Activated CD8-positive, alpha-beta memory T cell treated with anti-CD3 and anti-CD28 coated beads, Interleukin-2, amount 10 ng/mL, durations not matched to agents 7 days and 5 days (primary cell): ENCODE measurements around the gene IDI1. TPM values are rescaled to one million over a fixed set of nuclear protein-coding genes. Genes with fewer than 3 reads are reported as not detected.
A peak's percentile ranks its signal among the peaks of the same experiment; 100 is the strongest.
"Not testable (repeated sequence)": the region's sequence is repeated elsewhere in the genome, so short reads cannot be mapped to it uniquely, and the experiment has no call there.

Source experiments
- ATAC-seq: fragments of 150-1000 bp; cut with Tn5 transposase; one replicate; pipeline ENCODE4 v1.10.0; 2021; ENCODE audit warnings: moderate library complexity
- CTCF ChIA-PET: fragments of 350-600 bp; sonication (Branson Sonifier 250); formaldehyde crosslinking; loops from one replicate; lab custom pipeline; 2021; ENCODE audit warnings: antibody characterized with exemption; lab: Charles Lee
- DNase-seq: peaks from one replicate; pipeline ENCODE4 v3.0.0-alpha.2; 2020
- H3K27ac Mint-ChIP-seq: one replicate; pipeline ENCODE4 v1.8.0; 2021; ENCODE audit warnings: mild to moderate bottlenecking, mixed read lengths
- H3K27me3 Mint-ChIP-seq: one replicate; pipeline ENCODE4 v1.8.0; 2021; ENCODE audit warnings: mixed read lengths
- H3K36me3 Mint-ChIP-seq: one replicate; pipeline ENCODE4 v1.8.0; 2021; ENCODE audit warnings: mild to moderate bottlenecking, mixed read lengths
- H3K4me1 Mint-ChIP-seq: one replicate; pipeline ENCODE4 v1.8.0; 2021; ENCODE audit warnings: mixed read lengths
- H3K4me3 Mint-ChIP-seq: one replicate; pipeline ENCODE4 v1.8.0; 2021; ENCODE audit warnings: mild to moderate bottlenecking, moderate library complexity, mixed read lengths
- H3K9me3 Mint-ChIP-seq: one replicate; pipeline ENCODE4 v1.8.0; 2022; ENCODE audit warnings: low read depth, mixed read lengths
- total RNA-seq, 2 experiments: library from RNA; stranded (reverse); gene quantifications; one replicate each; pipeline ENCODE4 v1.2.3, GENCODE V29; 2021

The IDI1 gene
- total RNA-seq, 2 experiments from 2014 or later, result 60.8 to 75.8 TPM

DNA sequence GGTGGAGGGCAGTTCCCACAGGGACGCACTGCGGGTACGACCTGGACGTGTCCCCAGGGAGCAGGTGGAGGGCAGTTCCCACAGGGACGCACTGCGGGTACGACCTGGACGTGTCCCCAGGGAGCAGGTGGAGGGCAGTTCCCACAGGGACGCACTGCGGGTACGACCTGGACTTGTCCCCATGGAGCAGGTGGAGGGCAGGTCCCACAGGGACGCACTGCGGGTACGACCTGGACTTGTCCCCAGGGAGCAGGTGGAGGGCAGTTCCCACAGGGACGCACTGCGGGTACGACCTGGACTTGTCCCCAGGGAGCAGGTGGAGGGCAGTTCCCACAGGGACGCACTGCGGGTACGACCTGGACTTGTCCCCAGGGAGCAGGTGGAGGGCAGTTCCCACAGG, 10.2 kb downstream of the IDI1 start:
- H3K27me3 Mint-ChIP-seq, H3K27ac Mint-ChIP-seq, ATAC-seq, CTCF ChIA-PET, H3K9me3 Mint-ChIP-seq, H3K4me3 Mint-ChIP-seq, DNase-seq: not testable (repeated sequence)
- Mint-ChIP-seq H3K4me1 (peaks cover 23% of the 10 kb centered on the region), H3K36me3 (peaks cover 32% of the 10 kb centered on the region)

DNA sequence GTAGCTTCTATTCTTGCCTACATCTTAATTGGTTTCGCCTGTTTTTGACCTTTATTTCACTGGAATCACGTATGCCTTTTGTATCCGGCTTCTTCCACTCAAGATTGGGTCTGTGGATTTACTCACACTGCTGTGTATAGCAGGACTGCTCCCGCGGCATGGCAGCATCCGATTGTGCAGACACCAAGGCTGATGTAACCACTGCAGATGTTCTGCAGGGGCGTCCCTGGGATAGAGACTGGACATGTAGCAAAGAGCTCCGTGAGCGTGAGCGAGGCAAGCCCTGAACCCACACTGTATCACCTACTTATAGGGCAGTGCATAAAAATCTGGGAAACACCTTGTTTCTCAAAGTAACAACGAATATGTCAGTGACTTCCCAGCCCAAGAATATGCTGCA, 11.8 kb downstream of the IDI1 start:
- Mint-ChIP-seq H3K27me3 (no peaks in the 10 kb centered on the region), H3K4me3 (no peak overlapping the region), H3K4me1 (peaks cover 12% of the 10 kb centered on the region), H3K27ac (no peak overlapping the region), H3K9me3 (no peaks in the 10 kb centered on the region), H3K36me3 (peaks cover 22% of the 10 kb centered on the region)
- DNase-seq (no peak), ATAC-seq (no peak)
- CTCF ChIA-PET, result interaction anchor here (1.1 kb wide), 1 partner anchor 13 kb away, joined by 3 read pairs; no protein-coding TSS in a partner anchor

DNA sequence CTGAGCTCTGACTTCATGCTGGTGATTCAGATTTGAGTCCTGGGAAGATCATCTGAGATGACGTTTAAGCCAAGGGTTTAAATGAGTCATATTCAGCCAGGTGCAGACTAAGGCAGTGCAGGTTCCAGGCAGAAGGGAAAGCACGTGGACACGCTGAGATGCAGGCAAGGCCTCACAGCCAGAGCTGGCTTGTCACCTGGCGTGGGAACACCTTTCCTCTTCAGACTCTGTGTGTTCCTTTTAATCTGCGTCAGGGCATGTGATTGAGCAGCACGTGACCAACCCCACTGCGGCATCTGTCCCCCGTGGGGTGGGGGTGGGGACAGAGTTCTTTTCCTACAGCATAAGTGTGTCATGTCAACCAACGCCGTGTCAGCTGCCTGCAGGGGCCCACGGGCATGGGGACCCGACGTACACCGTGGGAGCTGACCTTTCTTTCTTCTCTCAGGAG, 12.6 kb downstream of the IDI1 start:
- H3K4me3 Mint-ChIP-seq, result no peak overlapping the region
- peaks cover 23% of the 10 kb centered on the region for H3K36me3 Mint-ChIP-seq
- ATAC-seq (peak; percentile 61), DNase-seq (no peak)
- H3K27me3 Mint-ChIP-seq, result no peaks in the 10 kb centered on the region
- H3K9me3 Mint-ChIP-seq, result no peaks in the 10 kb centered on the region
- H3K4me1 Mint-ChIP-seq, result peaks cover 12% of the 10 kb centered on the region
- CTCF ChIA-PET, result interaction anchor here (1.1 kb wide), 1 partner anchor 14 kb away, joined by 3 read pairs; no protein-coding TSS in a partner anchor
- no peak overlapping the region for H3K27ac Mint-ChIP-seq

DNA sequence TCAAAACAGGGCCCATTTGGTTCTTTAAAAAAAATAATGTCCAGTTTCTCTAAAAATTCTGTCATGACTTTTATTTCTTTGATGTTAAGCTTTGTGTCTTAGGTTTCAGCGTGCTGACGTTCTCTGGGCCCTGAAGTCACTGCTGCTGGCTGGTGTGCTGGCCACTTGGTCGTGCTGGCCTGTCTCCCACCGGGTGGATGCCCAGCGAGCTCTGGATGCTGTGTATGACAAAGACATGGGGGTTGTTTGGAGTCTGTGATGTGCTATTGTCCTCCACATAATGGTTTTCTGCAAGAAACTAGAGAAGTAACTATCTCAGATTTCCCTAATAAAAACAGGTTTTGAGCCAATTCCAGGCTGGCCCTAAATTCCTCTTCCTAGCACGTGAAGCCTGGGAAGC, 13.7 kb downstream of the IDI1 start:
- CTCF ChIA-PET, result interaction anchor here (0.9 kb wide), 1 partner anchor 13 kb away, joined by 3 read pairs; no protein-coding TSS in a partner anchor
- DNase-seq (no peak), ATAC-seq (no peak)
- peaks cover 9% of the 10 kb centered on the region for H3K4me1 Mint-ChIP-seq
- H3K4me3 Mint-ChIP-seq, result no peak overlapping the region
- no peaks in the 10 kb centered on the region for H3K27me3 Mint-ChIP-seq
- H3K9me3 Mint-ChIP-seq, result no peaks in the 10 kb centered on the region
- H3K36me3 Mint-ChIP-seq, result peaks cover 13% of the 10 kb centered on the region
- no peak overlapping the region for H3K27ac Mint-ChIP-seq

DNA sequence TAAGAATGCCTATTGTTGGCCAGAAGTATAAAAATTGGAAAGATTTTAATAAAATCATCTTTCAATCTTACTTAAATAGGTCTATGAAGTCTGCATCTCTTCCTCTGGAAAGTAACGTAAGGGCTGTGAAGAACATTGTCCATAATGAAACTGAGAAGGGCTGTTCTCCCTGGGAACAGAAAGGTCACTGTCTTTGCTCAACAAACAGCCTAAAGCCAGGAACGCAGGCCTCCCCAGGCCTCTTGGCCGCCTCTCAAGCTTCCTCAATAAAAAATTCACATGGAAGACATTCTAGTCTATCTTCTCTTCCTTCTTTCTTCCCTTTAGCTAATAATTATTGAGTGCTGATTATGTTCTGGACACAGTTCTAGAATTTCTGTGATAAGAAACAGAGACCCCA, 14.2 kb downstream of the IDI1 start:
- DNase-seq (no peak), ATAC-seq (no peak)
- CTCF ChIA-PET, result interaction anchor here (0.9 kb wide), 1 partner anchor 13 kb away, joined by 3 read pairs; no protein-coding TSS in a partner anchor
- H3K9me3 Mint-ChIP-seq, result no peaks in the 10 kb centered on the region
- H3K27me3 Mint-ChIP-seq, result no peaks in the 10 kb centered on the region
- H3K4me1 Mint-ChIP-seq, result peaks cover 9% of the 10 kb centered on the region
- H3K4me3 Mint-ChIP-seq, result no peak overlapping the region
- peaks cover 11% of the 10 kb centered on the region for H3K36me3 Mint-ChIP-seq
- H3K27ac Mint-ChIP-seq, result no peak overlapping the region

DNA sequence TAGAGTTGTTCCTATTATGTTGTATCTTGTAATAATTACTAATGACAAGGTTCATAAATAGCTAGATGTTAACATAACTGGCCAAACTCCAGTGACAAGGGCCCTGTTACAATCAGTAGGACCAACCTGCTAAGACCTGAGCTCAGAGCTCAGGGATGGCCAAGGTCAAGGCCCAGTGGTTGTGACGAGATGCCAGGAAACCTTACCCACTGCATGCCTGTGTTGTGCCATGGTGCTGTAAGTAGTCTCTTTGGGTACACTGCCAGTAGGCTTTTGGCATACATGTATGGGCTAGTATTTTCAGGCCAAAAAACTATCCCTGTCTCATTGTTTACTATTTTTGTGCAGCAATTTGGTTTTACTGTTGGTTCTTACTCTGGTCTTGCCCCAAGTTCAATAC, 15.3 kb downstream of the IDI1 start:
- Mint-ChIP-seq H3K9me3 (no peaks in the 10 kb centered on the region), H3K27me3 (no peaks in the 10 kb centered on the region), H3K4me3 (no peak overlapping the region), H3K27ac (no peak overlapping the region), H3K4me1 (peaks cover 9% of the 10 kb centered on the region), H3K36me3 (peaks cover 11% of the 10 kb centered on the region)
- DNase-seq, result no peak
- CTCF ChIA-PET, result no interaction called here
- ATAC-seq, result no peak

GRCh38 chr10:1029838-1030237, 19.1 kb downstream of the IDI1 start:
- no peaks in the 10 kb centered on the region for H3K4me1 Mint-ChIP-seq
- H3K9me3 Mint-ChIP-seq, result no peaks in the 10 kb centered on the region
- H3K27ac Mint-ChIP-seq, result no peak overlapping the region
- H3K4me3 Mint-ChIP-seq, result no peak overlapping the region
- CTCF ChIA-PET, result interaction anchor here (1.1 kb wide), 1 partner anchor 10 kb away, joined by 3 read pairs; no protein-coding TSS in a partner anchor
- H3K27me3 Mint-ChIP-seq, result no peaks in the 10 kb centered on the region
- no peak for ATAC-seq
- H3K36me3 Mint-ChIP-seq, result peaks cover 7% of the 10 kb centered on the region
- DNase-seq, result no peak

GRCh38 chr10:1026578-1026977, 22.3 kb downstream of the IDI1 start:
- no peaks in the 10 kb centered on the region for H3K27me3 Mint-ChIP-seq
- no peak overlapping the region for H3K27ac Mint-ChIP-seq
- CTCF ChIA-PET, result no interaction called here
- H3K9me3 Mint-ChIP-seq, result no peaks in the 10 kb centered on the region
- peaks cover 7% of the 10 kb centered on the region for H3K36me3 Mint-ChIP-seq
- no peak for DNase-seq
- no peaks in the 10 kb centered on the region for H3K4me1 Mint-ChIP-seq
- no peak overlapping the region for H3K4me3 Mint-ChIP-seq
- no peak for ATAC-seq

- DNase-seq, result no peak
- no peaks in the 10 kb centered on the region for H3K27me3 Mint-ChIP-seq
- no peaks in the 10 kb centered on the region for H3K4me1 Mint-ChIP-seq
- H3K9me3 Mint-ChIP-seq, result no peaks in the 10 kb centered on the region
- H3K27ac Mint-ChIP-seq, result no peak within 1 kb of the TSS
- CTCF ChIA-PET, result interaction anchor here (0.6 to 1.3 kb wide), 3 partner anchors 16 to 23 kb away, joined by 3 to 4 read pairs (median 3); partner anchors contain the start of gene IDI1
- H3K36me3 Mint-ChIP-seq, result peaks cover 7% of the 10 kb centered on the region
- ATAC-seq, result no peak
- no peak within 1 kb of the TSS for H3K4me3 Mint-ChIP-seq
Observed at GRCh38 chr10:1025683-1026082, 23.2 kb downstream of the IDI1 start, which contains the start of gene IDI2. Gene IDI2 (minus strand): TSS chr10:1025859. CDS start chr10:1024723, 1,136 bp downstream.

- H3K9me3 Mint-ChIP-seq, result no peaks in the 10 kb centered on the region
- no peak overlapping the region for H3K4me3 Mint-ChIP-seq
- H3K36me3 Mint-ChIP-seq, result peaks cover 17% of the 10 kb centered on the region
- no peak for ATAC-seq
- H3K27ac Mint-ChIP-seq, result no peak overlapping the region
- no peaks in the 10 kb centered on the region for H3K4me1 Mint-ChIP-seq
- no peaks in the 10 kb centered on the region for H3K27me3 Mint-ChIP-seq
- CTCF ChIA-PET, result no interaction called here
- DNase-seq, result no peak
Observed at GRCh38 chr10:1024103-1024502, 24.8 kb downstream of the IDI1 start.

GRCh38 chr10:1022413-1022812, 26.5 kb downstream of the IDI1 start:
- CTCF ChIA-PET, result no interaction called here
- Mint-ChIP-seq H3K27ac (no peak overlapping the region), H3K27me3 (no peaks in the 10 kb centered on the region), H3K36me3 (peaks cover 25% of the 10 kb centered on the region), H3K4me3 (no peak overlapping the region), H3K4me1 (no peaks in the 10 kb centered on the region), H3K9me3 (no peaks in the 10 kb centered on the region)
- DNase-seq (no peak), ATAC-seq (no peak)

GRCh38 chr10:1020958-1021357, 28.0 kb downstream of the IDI1 start:
- H3K9me3 Mint-ChIP-seq, result no peaks in the 10 kb centered on the region
- peaks cover 31% of the 10 kb centered on the region for H3K36me3 Mint-ChIP-seq
- CTCF ChIA-PET, result interaction anchor here (1.0 kb wide), 1 partner anchor 8 kb away, joined by 4 read pairs; no protein-coding TSS in a partner anchor
- H3K27ac Mint-ChIP-seq, result no peak overlapping the region
- ATAC-seq (no peak), DNase-seq (no peak)
- H3K4me3 Mint-ChIP-seq, result no peak overlapping the region
- H3K27me3 Mint-ChIP-seq, result no peaks in the 10 kb centered on the region
- no peaks in the 10 kb centered on the region for H3K4me1 Mint-ChIP-seq

GRCh38 chr10:1020460-1020859, 28.5 kb downstream of the IDI1 start:
- Mint-ChIP-seq H3K4me3 (no peak overlapping the region), H3K27ac (no peak overlapping the region), H3K4me1 (no peaks in the 10 kb centered on the region), H3K27me3 (no peaks in the 10 kb centered on the region), H3K36me3 (peaks cover 32% of the 10 kb centered on the region), H3K9me3 (no peaks in the 10 kb centered on the region)
- DNase-seq, result no peak
- CTCF ChIA-PET, result no interaction called here
- ATAC-seq, result no peak

GRCh38 chr10:1019362-1019761, 29.6 kb downstream of the IDI1 start:
- H3K36me3 Mint-ChIP-seq, result peaks cover 37% of the 10 kb centered on the region
- no peak overlapping the region for H3K4me3 Mint-ChIP-seq
- H3K9me3 Mint-ChIP-seq, result no peaks in the 10 kb centered on the region
- no peaks in the 10 kb centered on the region for H3K4me1 Mint-ChIP-seq
- no peak overlapping the region for H3K27ac Mint-ChIP-seq
- no peaks in the 10 kb centered on the region for H3K27me3 Mint-ChIP-seq
- CTCF ChIA-PET, result interaction anchor here (1.1 kb wide), 1 partner anchor 10 kb away, joined by 3 read pairs; no protein-coding TSS in a partner anchor
- ATAC-seq, result no peak
- no peak for DNase-seq
